H9 (cell line): Measurements from ENCODE around the gene RHOU. TPM values are rescaled to one million over a fixed set of nuclear protein-coding genes. Genes with fewer than 3 reads are reported as not detected.

Source experiments
- DNase-seq: peaks from one replicate; pipeline ENCODE4 v3.0.0-alpha.2; 2017
- H2AFZ ChIP-seq: one replicate; pipeline ENCODE4 v1.6.1; 2013; ENCODE audit warnings: mild to moderate bottlenecking, low read length, control low read depth, moderate library complexity
- H2AK5ac ChIP-seq: 2 replicates; pipeline ENCODE4 v1.6.1; 2013; ENCODE audit warnings: low read length, control low read depth, mixed read lengths; ENCODE audit not compliant: insufficient read length
- H2BK120ac ChIP-seq: one replicate; pipeline ENCODE4 v1.6.1; 2013; ENCODE audit warnings: low read depth, mild to moderate bottlenecking, low read length, control low read depth, inconsistent platforms; ENCODE audit not compliant: poor library complexity, severe bottlenecking
- H2BK12ac ChIP-seq: 2 replicates; pipeline ENCODE4 v1.6.1; 2013; ENCODE audit warnings: low read length, control low read depth, mixed read lengths, low read depth; ENCODE audit not compliant: insufficient read length
- H2BK15ac ChIP-seq: 2 replicates; pipeline ENCODE4 v1.6.1; 2013; ENCODE audit warnings: low read depth, low read length, control low read depth
- H2BK20ac ChIP-seq: one replicate; pipeline ENCODE4 v1.6.1; 2013; ENCODE audit warnings: low read depth, mild to moderate bottlenecking, low read length, control low read depth, inconsistent platforms; ENCODE audit not compliant: poor library complexity, severe bottlenecking
- H2BK5ac ChIP-seq: 2 replicates; pipeline ENCODE4 v1.6.1; 2013; ENCODE audit warnings: low read length, control low read depth, mixed read lengths; ENCODE audit not compliant: insufficient read length
- H3K14ac ChIP-seq: 2 replicates; pipeline ENCODE4 v1.6.1; 2013; ENCODE audit warnings: low read length, control low read depth; ENCODE audit not compliant: insufficient read depth
- H3K18ac ChIP-seq: 2 replicates; pipeline ENCODE4 v1.6.1; 2013; ENCODE audit warnings: low read depth, mild to moderate bottlenecking, mixed read lengths, low read length, control low read depth; ENCODE audit not compliant: insufficient read length
- H3K23ac ChIP-seq: 2 replicates; pipeline ENCODE4 v1.6.1; 2013; ENCODE audit warnings: low read length, control low read depth, mixed read lengths, low read depth; ENCODE audit not compliant: insufficient read length
- H3K23me2 ChIP-seq: 2 replicates; pipeline ENCODE4 v1.6.1; 2013; ENCODE audit warnings: low read depth, mild to moderate bottlenecking, mixed read lengths, low read length, control low read depth; ENCODE audit not compliant: insufficient read length, poor library complexity, severe bottlenecking
- H3K27ac ChIP-seq: 2 replicates; pipeline ENCODE4 v1.5.1; 2013; ENCODE audit warnings: low read length, control low read depth, mixed read lengths, low read depth; ENCODE audit not compliant: insufficient read length
- H3K27me3 ChIP-seq: 2 replicates; pipeline ENCODE4 v1.6.1; 2013; ENCODE audit warnings: low read length, control low read depth, inconsistent platforms; ENCODE audit not compliant: insufficient read depth
- H3K4ac ChIP-seq: 2 replicates; pipeline ENCODE4 v1.6.1; 2013; ENCODE audit warnings: low read depth, mild to moderate bottlenecking, control low read depth, inconsistent platforms, low read length, moderate library complexity
- H3K4me1 ChIP-seq: 2 replicates; pipeline ENCODE4 v1.6.1; 2013; ENCODE audit warnings: low read length, control low read depth, inconsistent platforms; ENCODE audit not compliant: insufficient read depth
- H3K4me2 ChIP-seq: 2 replicates; pipeline ENCODE4 v1.6.1; 2013; ENCODE audit warnings: low read length, control low read depth, mixed read lengths; ENCODE audit not compliant: insufficient read length, insufficient read depth
- H3K56ac ChIP-seq: 2 replicates; pipeline ENCODE4 v1.6.1; 2013; ENCODE audit warnings: low read depth, mild to moderate bottlenecking, mixed read lengths, low read length, control low read depth; ENCODE audit not compliant: insufficient read length
- H3K79me1 ChIP-seq: 2 replicates; pipeline ENCODE4 v1.6.1; 2013; ENCODE audit warnings: low read depth, mild to moderate bottlenecking, moderate library complexity, low read length, control low read depth, inconsistent platforms; ENCODE audit not compliant: insufficient read depth, poor library complexity, severe bottlenecking
- H3K79me2 ChIP-seq: 2 replicates; pipeline ENCODE4 v1.6.1; 2013; ENCODE audit warnings: low read length, control low read depth, inconsistent platforms; ENCODE audit not compliant: insufficient read depth
- H3K9ac ChIP-seq: 2 replicates; pipeline ENCODE4 v1.6.1; 2013; ENCODE audit warnings: low read length, control low read depth, mixed read lengths; ENCODE audit not compliant: insufficient read length; ENCODE audit errors: extremely low read depth
- H3K9me3 ChIP-seq: one replicate; pipeline ENCODE4 v1.6.1; 2013; ENCODE audit warnings: low read depth, low read length, inconsistent platforms; ENCODE audit not compliant: control insufficient read depth
- H3T11ph ChIP-seq: one replicate; pipeline ENCODE4 v1.6.1; 2013; ENCODE audit warnings: mild to moderate bottlenecking, low read length, control low read depth, inconsistent platforms
- H4K20me1 ChIP-seq: one replicate; pipeline ENCODE4 v1.6.1; 2013; ENCODE audit not compliant: control insufficient read depth, insufficient read length, insufficient read depth
- H4K5ac ChIP-seq: 2 replicates; pipeline ENCODE4 v1.6.1; 2013; ENCODE audit warnings: low read depth, mild to moderate bottlenecking, mixed read lengths, low read length, control low read depth; ENCODE audit not compliant: insufficient read length
- H4K8ac ChIP-seq: replicated peaks from 2 replicates; pipeline ENCODE4 v1.6.1; 2013; ENCODE audit warnings: low read length, control low read depth, mixed read lengths, low read depth; ENCODE audit not compliant: insufficient read length
- H4K91ac ChIP-seq: 2 replicates; pipeline ENCODE4 v1.6.1; 2013; ENCODE audit warnings: low read depth, mild to moderate bottlenecking, moderate library complexity, mixed read lengths, low read length, control low read depth; ENCODE audit not compliant: insufficient read length
- H3K27ac Mint-ChIP-seq, 3 experiments: 2 replicates in 2 of 3; 3 replicates in 1 of 3; pipeline ENCODE4 v1.8.0; 2020 to 2021; ENCODE audit warnings: mixed read lengths in 3 of 3, mild to moderate bottlenecking in 1 of 3, moderate library complexity in 1 of 3
- H3K27me3 Mint-ChIP-seq: 2 replicates; pipeline ENCODE4 v1.8.0; 2021; ENCODE audit warnings: low read depth, mild to moderate bottlenecking, moderate library complexity, mixed read lengths
- H3K36me3 Mint-ChIP-seq, 3 experiments: 2 replicates in 2 of 3; 3 replicates in 1 of 3; pipeline ENCODE4 v1.8.0; 2020 to 2021; ENCODE audit warnings: low read depth in 3 of 3, mixed read lengths in 3 of 3; ENCODE audit not compliant: insufficient read depth in 1 of 3
- H3K4me1 Mint-ChIP-seq, 2 experiments: 2 replicates each; pipeline ENCODE4 v1.8.0; 2020; ENCODE audit warnings: mixed read lengths in 2 of 2
- H3K4me3 Mint-ChIP-seq, 2 experiments: 2 replicates in 1 of 2; 3 replicates in 1 of 2; pipeline ENCODE4 v1.8.0; 2020 to 2021; ENCODE audit warnings: mild to moderate bottlenecking in 2 of 2, mixed read lengths in 2 of 2, moderate library complexity in 1 of 2
- H3K9me3 Mint-ChIP-seq, 2 experiments: 2 replicates in 1 of 2; 3 replicates in 1 of 2; pipeline ENCODE4 v1.8.0; 2020; ENCODE audit warnings: mild to moderate bottlenecking in 2 of 2, mixed read lengths in 2 of 2, moderate library complexity in 1 of 2
- CTCF ChIP-seq: fragments of 200-600 bp; sonication (generic); conservative IDR thresholded peaks from 3 replicates; pipeline ENCODE4 v1.8.0; 2021; ENCODE audit warnings: antibody characterized with exemption, mild to moderate bottlenecking
- WGBS: extraction: QIAGEN DNeasy Blood & Tissue Kit; methylation state at CpG from one replicate; pipeline ENCODE4 v1.1.7; 2013; ENCODE audit warnings: missing lambda C conversion rate, low lambda C conversion rate, mixed read lengths; ENCODE audit not compliant: insufficient read length; ENCODE audit errors: extremely low coverage; 5-methylcytosine and 5-hydroxymethylcytosine counted together
- total RNA-seq: library from RNA; stranded (reverse); gene quantifications from 2 replicates; pipeline ENCODE4 v1.2.1, GENCODE V29; 2021

RHOU gene
- total RNA-seq, 1 experiment from 2014 or later: 3.9 TPM

DNA sequence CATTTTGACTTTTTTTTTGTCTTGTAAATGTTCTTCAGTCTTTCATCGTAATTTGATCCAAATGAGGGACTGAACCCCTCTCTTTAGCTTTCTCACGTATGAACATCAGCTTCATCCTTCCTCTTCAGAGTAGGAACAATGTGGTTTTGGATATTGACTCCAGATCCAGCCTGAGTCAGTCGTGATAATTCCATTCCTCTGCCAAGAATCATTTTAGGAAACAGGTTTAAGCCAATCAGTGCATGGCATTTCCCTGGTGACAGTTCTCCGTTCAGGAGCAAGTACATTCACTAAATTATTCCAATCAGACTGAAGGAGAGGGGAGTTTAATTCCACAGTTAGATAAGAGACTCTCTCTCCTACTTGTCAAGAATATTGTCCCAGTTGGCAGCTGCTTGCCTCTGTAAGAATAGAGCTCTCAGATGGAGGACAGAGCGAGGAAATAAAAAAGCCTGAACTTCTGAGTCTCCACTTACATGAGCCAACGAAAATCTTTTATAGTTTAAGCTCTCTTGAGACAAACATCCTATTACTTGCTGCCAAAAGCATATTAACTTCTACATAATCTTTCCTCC is 18.6 kb downstream of the RHOU start:
- H3K18ac ChIP-seq: no peak overlapping the region
- H2BK5ac ChIP-seq: no peak overlapping the region
- H4K91ac ChIP-seq: no peak overlapping the region
- no peaks in the 10 kb centered on the region for H3K79me2 ChIP-seq
- no peak overlapping the region for H3K4me3 Mint-ChIP-seq
- no peak overlapping the region for H2BK15ac ChIP-seq
- H3K27me3 Mint-ChIP-seq: peaks cover 35% of the 10 kb centered on the region
- H3K56ac ChIP-seq: no peak overlapping the region
- no peak overlapping the region for H2AK5ac ChIP-seq
- H2BK20ac ChIP-seq: no peak overlapping the region
- no peak overlapping the region for H3K27ac ChIP-seq
- no peaks in the 10 kb centered on the region for H3K79me1 ChIP-seq
- DNase-seq: no peak
- H4K8ac ChIP-seq: no peak overlapping the region
- no peaks in the 10 kb centered on the region for H3K9me3 ChIP-seq
- no peak for TF ChIP-seq CTCF
- no peak overlapping the region for H3K4ac ChIP-seq
- H3K23ac ChIP-seq: no peak overlapping the region
- no peak overlapping the region for H3K4me2 ChIP-seq
- no peak overlapping the region for H3K14ac ChIP-seq
- H3K27me3 ChIP-seq: no peaks in the 10 kb centered on the region
- no CpG with 5 or more reads among the region's 6 CpGs for WGBS
- H3K9ac ChIP-seq: no peak overlapping the region
- H3K4me1 ChIP-seq: no peaks in the 10 kb centered on the region
- H3K4me1 Mint-ChIP-seq: peaks cover 9% of the 10 kb centered on the region in 2 experiments
- H2BK120ac ChIP-seq: no peak overlapping the region
- H4K5ac ChIP-seq: no peak overlapping the region
- no peaks in the 10 kb centered on the region for H3K36me3 Mint-ChIP-seq
- H2AFZ ChIP-seq: no peak overlapping the region
- no peak overlapping the region for H3T11ph ChIP-seq
- H2BK12ac ChIP-seq: no peak overlapping the region
- no peaks in the 10 kb centered on the region for H3K23me2 ChIP-seq
- H3K9me3 Mint-ChIP-seq: peaks cover 5 to 13% of the 10 kb centered on the region in 2 experiments; a peak in 4 of 5 replicates
- H3K27ac Mint-ChIP-seq: no peak overlapping the region
- no peaks in the 10 kb centered on the region for H4K20me1 ChIP-seq
